ENCODE measurements around the gene KRT79. TPM values are rescaled to one million over a fixed set of nuclear protein-coding genes. Genes with fewer than 3 reads are reported as not detected.

The KRT79 gene
- total RNA-seq, 1 donor from 2014 or later: not detected

DNA sequence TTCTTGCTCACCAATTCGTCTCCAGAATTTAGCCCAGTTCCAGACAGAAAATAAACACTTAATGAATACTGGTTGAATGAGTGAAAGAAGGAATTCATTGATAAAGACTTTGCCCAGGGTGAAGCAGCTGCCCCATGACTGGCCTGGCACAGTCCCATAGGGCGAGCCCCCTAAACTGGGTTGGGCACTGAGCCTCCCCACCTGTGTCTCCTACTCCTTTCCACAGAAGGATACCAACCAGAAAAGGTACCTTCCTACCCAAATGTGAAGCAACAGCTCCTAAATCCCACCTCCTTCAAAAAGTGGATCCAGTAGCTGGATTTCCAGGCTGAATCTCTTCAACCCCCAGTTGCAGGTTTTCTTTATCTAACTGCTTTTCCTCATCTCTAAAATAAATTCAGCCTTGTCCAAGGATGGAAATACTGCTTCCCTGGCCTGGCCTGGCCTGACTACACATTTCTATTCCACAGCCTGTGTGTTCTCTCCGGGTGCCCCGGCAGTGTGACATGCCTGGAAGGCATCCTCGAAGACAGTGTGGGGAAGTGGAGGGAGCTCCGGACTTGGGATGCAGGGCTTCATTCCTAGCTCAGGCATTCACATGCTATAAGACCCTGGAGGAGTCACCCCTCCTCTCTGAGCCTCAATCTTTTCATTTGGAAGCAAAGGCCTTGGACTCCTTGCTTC is 45.8 kb downstream of the KRT79 start:
- H3K27ac ChIP-seq: no peak overlapping the region
- no peaks in the 10 kb centered on the region for H3K9me3 ChIP-seq
- intact Hi-C loops (cut with DNase I): no loop called here
- no peaks in the 10 kb centered on the region for H3K36me3 ChIP-seq
- TF ChIP-seq, protein P1, sequence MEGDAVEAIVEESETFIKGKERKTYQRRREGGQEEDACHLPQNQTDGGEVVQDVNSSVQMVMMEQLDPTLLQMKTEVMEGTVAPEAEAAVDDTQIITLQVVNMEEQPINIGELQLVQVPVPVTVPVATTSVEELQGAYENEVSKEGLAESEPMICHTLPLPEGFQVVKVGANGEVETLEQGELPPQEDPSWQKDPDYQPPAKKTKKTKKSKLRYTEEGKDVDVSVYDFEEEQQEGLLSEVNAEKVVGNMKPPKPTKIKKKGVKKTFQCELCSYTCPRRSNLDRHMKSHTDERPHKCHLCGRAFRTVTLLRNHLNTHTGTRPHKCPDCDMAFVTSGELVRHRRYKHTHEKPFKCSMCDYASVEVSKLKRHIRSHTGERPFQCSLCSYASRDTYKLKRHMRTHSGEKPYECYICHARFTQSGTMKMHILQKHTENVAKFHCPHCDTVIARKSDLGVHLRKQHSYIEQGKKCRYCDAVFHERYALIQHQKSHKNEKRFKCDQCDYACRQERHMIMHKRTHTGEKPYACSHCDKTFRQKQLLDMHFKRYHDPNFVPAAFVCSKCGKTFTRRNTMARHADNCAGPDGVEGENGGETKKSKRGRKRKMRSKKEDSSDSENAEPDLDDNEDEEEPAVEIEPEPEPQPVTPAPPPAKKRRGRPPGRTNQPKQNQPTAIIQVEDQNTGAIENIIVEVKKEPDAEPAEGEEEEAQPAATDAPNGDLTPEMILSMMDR (IDR thresholded peaks at IDR 0.05): no peak
- no peaks in the 10 kb centered on the region for H3K27me3 ChIP-seq
- DNase-seq (ENCODE audit: low spot score in 2 of 2): no peak
- no peaks in the 10 kb centered on the region for H3K4me1 ChIP-seq
- no peak overlapping the region for H3K4me3 ChIP-seq

DNA sequence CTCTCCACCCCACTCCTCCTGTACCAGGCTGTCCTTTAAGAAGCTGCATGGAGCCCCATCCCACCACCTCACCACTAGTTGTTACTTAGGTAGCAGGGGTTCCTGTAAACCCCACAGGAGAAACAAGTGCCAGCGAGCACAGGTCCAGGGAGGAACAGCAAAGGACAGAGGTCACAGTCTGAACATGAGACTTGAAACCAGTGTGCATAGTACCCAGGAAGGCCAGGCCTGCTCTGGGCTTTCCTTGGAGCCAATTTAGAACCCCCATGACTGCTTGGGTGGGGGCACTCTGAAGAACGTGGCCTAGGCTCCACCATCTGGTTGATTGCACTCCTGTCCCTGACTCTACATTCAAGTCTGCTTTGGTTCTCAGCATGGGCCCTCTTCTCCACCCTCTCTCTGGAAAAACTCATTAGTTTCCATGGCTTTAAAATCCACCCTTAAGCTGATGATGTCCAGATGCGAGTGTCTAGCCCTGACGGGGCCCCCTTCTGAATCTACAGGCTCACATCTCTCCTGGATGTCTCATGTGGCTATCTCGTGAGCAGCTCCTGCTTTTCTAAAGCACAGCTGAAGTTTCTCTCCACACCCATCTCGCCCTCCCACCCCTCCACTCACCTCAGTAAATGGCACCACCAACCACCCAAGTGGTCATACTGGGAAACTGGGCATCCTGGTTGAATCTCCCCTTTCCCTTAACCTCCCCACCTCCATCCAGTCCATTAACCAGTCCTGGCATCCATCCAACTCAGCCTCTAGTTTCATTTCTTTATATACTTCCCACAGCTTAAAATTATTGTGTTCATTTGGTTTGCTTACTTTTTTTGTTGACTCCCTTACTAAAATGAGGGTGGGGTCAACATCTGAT is 46.6 kb downstream of the KRT79 start:
- H3K36me3 ChIP-seq: no peaks in the 10 kb centered on the region
- TF ChIP-seq, protein P1 (IDR thresholded peaks at IDR 0.05): no peak
- no peaks in the 10 kb centered on the region for H3K27me3 ChIP-seq
- DNase-seq (ENCODE audit: low spot score in 2 of 2): no peak
- H3K4me3 ChIP-seq: no peak overlapping the region
- intact Hi-C loops (cut with DNase I): no loop called here
- no peak overlapping the region for H3K27ac ChIP-seq
- no peaks in the 10 kb centered on the region for H3K9me3 ChIP-seq
- H3K4me1 ChIP-seq: no peaks in the 10 kb centered on the region

- Histone ChIP-seq H3K4me1 (no peaks in the 10 kb centered on the region), H3K27ac (no peak overlapping the region), H3K36me3 (no peaks in the 10 kb centered on the region), H3K27me3 (no peaks in the 10 kb centered on the region), H3K9me3 (no peaks in the 10 kb centered on the region), H3K4me3 (no peak overlapping the region)
- intact Hi-C loops (cut with DNase I): no loop called here
- TF ChIP-seq, protein P1 (IDR thresholded peaks at IDR 0.05): no peak
- no peak for DNase-seq (ENCODE audit: low spot score in 2 of 2)
Observed at GRCh38 chr12:52784909-52785308, 49.2 kb downstream of the KRT79 start.

DNA sequence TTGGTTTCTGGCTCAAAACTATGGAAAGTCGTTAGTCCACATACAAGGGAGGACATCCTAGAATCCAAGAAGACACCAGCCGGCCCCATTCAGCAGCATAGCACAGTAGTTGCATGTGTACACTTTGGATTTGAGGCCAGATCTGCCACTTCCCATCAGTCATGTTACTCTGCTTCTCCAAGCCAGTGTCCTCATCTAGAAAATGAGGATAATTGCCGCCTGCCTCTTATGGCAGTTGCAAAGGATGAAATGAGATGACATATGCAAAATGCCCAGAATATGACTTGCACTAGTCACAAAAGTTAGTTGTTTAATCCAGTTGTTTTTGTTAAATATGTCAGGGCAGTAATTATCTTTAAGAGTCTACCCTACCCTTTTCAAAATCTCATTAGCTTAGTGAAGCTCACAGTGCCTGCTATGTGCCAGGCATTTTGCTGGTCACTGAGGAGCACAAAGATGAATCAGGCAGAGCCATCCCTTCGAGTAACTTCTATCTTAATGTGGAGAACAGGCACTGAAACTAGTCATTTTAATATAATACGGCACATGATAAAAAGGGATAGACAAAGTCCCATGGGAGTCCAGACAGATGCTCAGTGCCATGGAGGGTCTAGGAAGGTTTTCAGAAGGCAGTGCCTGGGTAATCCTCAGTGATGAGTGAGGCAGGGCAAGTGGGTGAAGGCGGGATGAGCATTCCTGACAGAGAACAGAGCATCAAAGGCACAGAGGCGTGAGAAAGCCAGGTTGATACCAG is 50.4 kb downstream of the KRT79 start:
- Histone ChIP-seq H3K36me3 (no peaks in the 10 kb centered on the region), H3K9me3 (no peaks in the 10 kb centered on the region), H3K4me1 (no peaks in the 10 kb centered on the region), H3K4me3 (no peak overlapping the region), H3K27me3 (no peaks in the 10 kb centered on the region), H3K27ac (no peak overlapping the region)
- DNase-seq (ENCODE audit: low spot score in 2 of 2): no peak
- TF ChIP-seq, protein P1 (IDR thresholded peaks at IDR 0.05): no peak
- intact Hi-C loops (cut with DNase I): no loop called here

- Histone ChIP-seq H3K4me3 (no peak overlapping the region), H3K9me3 (no peaks in the 10 kb centered on the region), H3K27ac (no peak overlapping the region), H3K36me3 (no peaks in the 10 kb centered on the region), H3K4me1 (no peaks in the 10 kb centered on the region), H3K27me3 (no peaks in the 10 kb centered on the region)
- no peak for DNase-seq (ENCODE audit: low spot score in 2 of 2)
- TF ChIP-seq, protein P1 (IDR thresholded peaks at IDR 0.05): no peak
- intact Hi-C loops (cut with DNase I): no loop called here
Observed at GRCh38 chr12:52782502-52782901, 51.6 kb downstream of the KRT79 start.
